IgD-negative memory B cell (primary cell): ENCODE measurements around the gene CALCR. TPM values are rescaled to one million over a fixed set of nuclear protein-coding genes. Genes with fewer than 3 reads are reported as not detected.
A peak's percentile ranks its signal among the peaks of the same experiment; 100 is the strongest.
"Not testable (repeated sequence)": the region's sequence is repeated elsewhere in the genome, so short reads cannot be mapped to it uniquely, and the experiment has no call there.

Experiments
- H3K27ac Mint-ChIP-seq, 3 donors: one replicate each; pipeline ENCODE4 v1.8.0; 2020 to 2022; ENCODE audit warnings: mild to moderate bottlenecking in 3 of 3, mixed read lengths in 3 of 3, moderate library complexity in 1 of 3
- H3K27me3 Mint-ChIP-seq: one replicate; pipeline ENCODE4 v1.8.0; 2021; ENCODE audit warnings: mixed read lengths
- H3K36me3 Mint-ChIP-seq: one replicate; pipeline ENCODE4 v1.8.0; 2020; ENCODE audit warnings: mild to moderate bottlenecking, mixed read lengths
- H3K4me1 Mint-ChIP-seq, 3 donors: one replicate each; pipeline ENCODE4 v1.8.0; 2020 to 2022; ENCODE audit warnings: mixed read lengths in 3 of 3, mild to moderate bottlenecking in 1 of 3
- H3K4me3 Mint-ChIP-seq, 4 donors: one replicate each; pipeline ENCODE4 v1.8.0; 2020 to 2022; ENCODE audit warnings: mild to moderate bottlenecking in 4 of 4, mixed read lengths in 4 of 4, moderate library complexity in 3 of 4
- H3K9me3 Mint-ChIP-seq, 3 donors: one replicate each; pipeline ENCODE4 v1.8.0; 2020 to 2021; ENCODE audit warnings: mixed read lengths in 3 of 3, mild to moderate bottlenecking in 1 of 3
- polyA plus RNA-seq: library from polyadenylated mRNA; unstranded; fragments of 300-500 nt; fragmentation: Illumina TruSeq; gene quantifications from one replicate; pipeline ENCODE4 v1.2.3, GENCODE V29; 2021

The CALCR gene
- polyA plus RNA-seq, result not detected

DNA sequence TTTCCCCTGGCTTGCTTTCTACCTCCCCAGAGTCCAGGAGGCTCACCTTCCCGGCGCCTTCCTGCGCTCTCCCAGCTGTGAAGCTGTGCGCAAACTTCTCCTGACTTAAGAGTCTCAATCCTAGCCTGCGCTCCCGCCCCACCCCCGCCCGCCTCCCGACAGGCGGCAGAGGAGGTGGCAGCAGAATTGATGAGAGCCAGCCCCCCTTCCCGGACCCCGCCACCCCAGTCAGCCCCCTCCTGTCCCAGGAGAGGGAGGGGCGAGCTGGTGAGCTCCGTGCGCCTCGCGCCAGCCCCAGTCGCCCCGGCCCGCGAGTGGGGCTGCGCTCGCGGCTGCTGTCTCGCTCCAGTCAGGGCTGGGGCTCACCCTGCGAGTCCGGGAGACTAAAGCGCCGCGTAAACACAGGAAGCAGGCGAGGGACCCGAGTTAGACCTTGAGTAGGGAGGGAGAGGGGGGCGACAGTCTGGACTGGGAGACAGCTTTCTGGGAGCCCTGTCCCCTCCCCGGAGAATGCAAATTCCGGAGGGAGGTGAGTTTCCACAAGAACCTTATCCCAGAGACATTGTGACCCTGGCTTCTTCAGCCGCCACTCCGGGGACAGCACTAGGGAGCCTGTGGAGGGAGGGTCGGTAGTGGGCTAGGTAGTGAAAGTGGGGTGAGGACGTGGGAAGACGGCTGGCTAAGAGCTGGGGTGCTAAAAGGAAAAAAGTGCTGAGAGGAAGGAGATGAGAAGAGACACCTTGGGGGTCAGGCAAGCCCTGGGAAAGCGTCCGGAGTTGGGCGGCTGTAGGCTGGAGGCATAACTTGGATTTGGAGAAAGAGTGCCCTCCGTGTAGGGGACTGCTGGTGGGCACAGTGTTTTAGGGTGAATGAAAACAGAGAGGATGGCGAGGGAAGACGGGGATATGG is at the start of gene CALCR:
Gene CALCR (minus strand): TSS at position 79 of the 909 bp plus-strand sequence. CDS start 87,743 bp downstream, outside the sequence.
- Mint-ChIP-seq H3K4me1 (peaks cover 0 to 9% (median 2%) of the 10 kb centered on the region in 3 donors), H3K27ac (no peak within 1 kb of the TSS), H3K27me3 (peaks cover 30% of the 10 kb centered on the region), H3K36me3 (no peaks in the 10 kb centered on the region), H3K4me3 (peak within 1 kb of the TSS in 3 of 4 donors; percentile 67 to 79 (median 70)), H3K9me3 (no peaks in the 10 kb centered on the region)

DNA sequence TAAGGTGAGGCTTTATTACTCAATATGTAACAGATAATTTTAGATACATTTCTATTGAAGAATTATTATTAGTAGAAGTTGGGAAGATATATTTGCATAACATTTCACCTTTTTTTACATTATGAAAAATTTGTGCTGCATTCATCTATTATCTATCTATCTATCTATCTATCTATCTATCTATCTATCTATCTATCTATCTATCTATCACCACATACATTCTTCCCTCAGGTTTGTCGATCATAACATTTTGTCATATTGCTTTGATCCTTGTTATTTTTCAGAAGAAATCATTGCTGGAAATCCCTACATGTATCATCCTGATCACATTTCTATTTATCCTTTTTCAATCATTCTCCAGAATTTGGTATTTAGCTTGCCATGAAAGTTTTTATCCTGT is 49.3 kb upstream of the CALCR start:
- peaks cover 0 to 2% (median 0%) of the 10 kb centered on the region in 3 donors for H3K4me1 Mint-ChIP-seq
- H3K27me3 Mint-ChIP-seq, result peaks cover 2% of the 10 kb centered on the region
- H3K4me3 Mint-ChIP-seq, result no peak overlapping the region
- no peak overlapping the region for H3K27ac Mint-ChIP-seq
- H3K9me3 Mint-ChIP-seq, result no peaks in the 10 kb centered on the region
- H3K36me3 Mint-ChIP-seq, result no peaks in the 10 kb centered on the region

DNA sequence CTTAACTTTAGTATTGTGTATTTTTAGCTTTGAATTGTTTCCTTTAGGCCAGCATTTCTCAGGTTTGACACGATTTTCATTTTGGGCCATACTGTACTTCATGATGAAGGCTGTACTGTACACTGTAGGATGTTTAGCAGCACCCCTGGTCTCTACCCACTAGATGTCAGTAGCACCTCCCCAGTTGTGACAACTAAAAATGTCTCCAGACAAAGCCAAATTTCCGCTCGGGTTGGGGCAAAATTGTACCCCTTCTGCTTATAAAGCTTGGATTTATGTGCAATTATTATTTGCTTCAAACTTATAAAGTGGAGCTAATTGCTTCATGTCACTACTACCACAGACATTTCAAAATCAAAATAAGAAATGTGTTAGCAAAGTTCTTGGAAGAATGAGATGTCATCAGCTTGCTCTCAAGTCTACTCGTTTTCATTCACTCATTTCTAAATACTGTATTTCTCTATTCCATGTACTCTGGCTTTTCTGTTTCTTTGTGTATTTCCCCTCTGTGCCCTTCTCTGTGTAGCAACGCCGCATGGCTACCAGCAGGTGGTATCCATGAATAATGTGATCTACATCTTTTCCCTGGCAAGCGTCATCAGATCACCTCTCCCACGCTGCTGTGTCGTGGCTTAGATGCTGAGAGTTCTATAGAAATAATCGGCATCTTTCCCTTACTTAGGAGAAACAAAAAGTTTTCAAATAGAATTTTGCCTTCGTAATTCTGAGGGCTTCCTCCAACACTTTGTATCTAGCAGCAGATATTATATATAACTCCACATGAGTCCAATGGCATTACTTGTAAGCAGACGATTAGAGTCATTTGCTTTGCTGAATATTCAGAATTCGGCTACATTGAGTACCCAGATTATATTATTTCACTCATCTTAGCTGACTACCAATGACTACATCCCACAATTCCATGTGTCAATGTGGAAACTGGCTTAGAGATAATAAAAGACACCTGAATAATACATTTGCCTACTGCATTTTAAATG is 47.8 kb upstream of the CALCR start:
- peaks cover 2% of the 10 kb centered on the region for H3K27me3 Mint-ChIP-seq
- no peaks in the 10 kb centered on the region for H3K9me3 Mint-ChIP-seq
- H3K4me1 Mint-ChIP-seq, result peaks cover 0 to 2% (median 0%) of the 10 kb centered on the region in 3 donors
- no peak overlapping the region for H3K27ac Mint-ChIP-seq
- no peaks in the 10 kb centered on the region for H3K36me3 Mint-ChIP-seq
- no peak overlapping the region for H3K4me3 Mint-ChIP-seq

DNA sequence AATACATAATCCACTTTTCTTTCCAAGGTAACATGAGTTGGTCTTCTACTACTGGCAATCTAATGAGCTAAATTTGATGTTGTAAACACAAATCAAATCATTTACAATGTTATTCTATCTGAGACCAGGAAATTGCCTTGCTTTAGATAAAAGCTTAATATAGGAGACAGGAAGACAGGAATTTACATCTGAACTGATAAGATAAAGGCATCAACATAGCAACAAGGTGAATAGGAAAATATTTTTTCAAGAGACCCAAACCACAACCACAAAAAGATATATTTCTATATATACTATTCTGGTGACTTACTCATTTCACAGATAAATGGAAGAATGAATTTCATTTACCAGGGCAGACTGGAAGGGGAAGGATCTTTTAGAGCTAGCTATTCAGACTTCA is 46.3 kb upstream of the CALCR start:
- no peak overlapping the region for H3K27ac Mint-ChIP-seq
- no peaks in the 10 kb centered on the region for H3K9me3 Mint-ChIP-seq
- peaks cover 0 to 2% (median 0%) of the 10 kb centered on the region in 3 donors for H3K4me1 Mint-ChIP-seq
- H3K36me3 Mint-ChIP-seq, result no peaks in the 10 kb centered on the region
- no peak overlapping the region for H3K4me3 Mint-ChIP-seq
- peaks cover 2% of the 10 kb centered on the region for H3K27me3 Mint-ChIP-seq

DNA sequence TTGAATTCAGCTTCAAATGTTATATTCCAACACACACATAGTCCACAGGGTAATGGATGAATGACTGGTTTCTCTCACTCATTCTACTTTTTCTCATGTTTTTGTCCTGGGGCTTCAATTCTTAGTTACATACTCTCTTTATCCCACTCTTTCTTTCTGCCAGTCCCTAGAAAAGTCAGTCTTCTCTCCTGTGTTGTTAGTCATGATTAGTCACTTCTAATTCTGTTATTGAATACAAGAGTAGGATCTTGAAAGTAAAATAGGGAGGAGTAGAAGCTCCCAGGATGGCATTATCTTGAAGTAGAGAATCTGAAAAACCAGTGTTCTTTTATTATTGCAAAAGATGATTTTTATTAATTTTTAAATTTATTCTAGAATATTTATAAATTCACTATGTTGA is 45.5 kb upstream of the CALCR start:
- Mint-ChIP-seq H3K9me3 (no peaks in the 10 kb centered on the region), H3K4me1 (peaks cover 0 to 2% (median 0%) of the 10 kb centered on the region in 3 donors), H3K27me3 (peaks cover 2% of the 10 kb centered on the region), H3K36me3 (no peaks in the 10 kb centered on the region), H3K4me3 (no peak overlapping the region), H3K27ac (no peak overlapping the region)

DNA sequence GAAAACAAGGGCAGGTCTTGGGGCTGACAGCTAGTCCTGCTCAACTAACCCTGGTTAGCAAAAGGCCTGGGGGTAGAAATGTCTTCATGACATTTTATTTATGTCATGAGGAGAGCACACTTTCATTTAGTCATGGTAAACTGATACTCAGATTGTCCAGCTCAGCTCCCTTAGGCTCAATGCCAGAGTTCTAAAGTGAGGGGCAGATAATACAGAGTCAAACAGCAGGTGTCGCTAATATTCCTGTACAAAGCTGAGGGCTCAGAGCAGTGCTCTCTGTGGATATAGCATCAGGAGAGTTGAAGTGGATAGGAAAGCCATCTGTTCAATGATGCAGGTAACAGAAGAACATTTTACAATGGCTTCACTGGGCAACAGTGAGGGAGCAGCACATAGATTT is 26.8 kb upstream of the CALCR start:
- Mint-ChIP-seq H3K4me1 (no peaks in the 10 kb centered on the region), H3K27ac (no peak overlapping the region)

DNA sequence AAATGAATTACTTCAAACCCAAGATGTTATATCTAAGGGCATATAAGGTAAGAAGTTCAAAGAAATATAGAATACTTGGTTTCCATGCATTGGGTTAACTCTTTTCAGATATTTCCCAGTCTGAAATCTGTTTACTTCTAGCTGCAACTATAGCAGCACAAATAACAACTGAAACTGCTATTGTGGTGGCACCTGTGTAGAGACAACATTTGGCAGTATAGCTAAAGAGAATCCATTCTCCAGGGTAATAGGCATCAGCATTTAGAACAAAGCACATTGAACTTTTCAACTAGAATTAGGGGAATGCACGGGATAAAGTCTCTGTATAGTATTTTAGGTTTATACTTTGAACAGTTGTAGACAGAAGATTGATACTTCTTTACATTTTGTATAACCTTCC is 19.7 kb upstream of the CALCR start:
- no peaks in the 10 kb centered on the region for H3K4me1 Mint-ChIP-seq
- H3K4me3 Mint-ChIP-seq, result no peak overlapping the region
- H3K27ac Mint-ChIP-seq, result no peak overlapping the region
- no peaks in the 10 kb centered on the region for H3K36me3 Mint-ChIP-seq
- H3K9me3 Mint-ChIP-seq, result no peaks in the 10 kb centered on the region
- H3K27me3 Mint-ChIP-seq, result peaks cover 4% of the 10 kb centered on the region

More for the DNA sequence above, 26.8 kb upstream of the CALCR start:
- Mint-ChIP-seq H3K9me3 (no peaks in the 10 kb centered on the region), H3K36me3 (no peaks in the 10 kb centered on the region), H3K4me3 (no peak overlapping the region), H3K27me3 (no peaks in the 10 kb centered on the region)

DNA sequence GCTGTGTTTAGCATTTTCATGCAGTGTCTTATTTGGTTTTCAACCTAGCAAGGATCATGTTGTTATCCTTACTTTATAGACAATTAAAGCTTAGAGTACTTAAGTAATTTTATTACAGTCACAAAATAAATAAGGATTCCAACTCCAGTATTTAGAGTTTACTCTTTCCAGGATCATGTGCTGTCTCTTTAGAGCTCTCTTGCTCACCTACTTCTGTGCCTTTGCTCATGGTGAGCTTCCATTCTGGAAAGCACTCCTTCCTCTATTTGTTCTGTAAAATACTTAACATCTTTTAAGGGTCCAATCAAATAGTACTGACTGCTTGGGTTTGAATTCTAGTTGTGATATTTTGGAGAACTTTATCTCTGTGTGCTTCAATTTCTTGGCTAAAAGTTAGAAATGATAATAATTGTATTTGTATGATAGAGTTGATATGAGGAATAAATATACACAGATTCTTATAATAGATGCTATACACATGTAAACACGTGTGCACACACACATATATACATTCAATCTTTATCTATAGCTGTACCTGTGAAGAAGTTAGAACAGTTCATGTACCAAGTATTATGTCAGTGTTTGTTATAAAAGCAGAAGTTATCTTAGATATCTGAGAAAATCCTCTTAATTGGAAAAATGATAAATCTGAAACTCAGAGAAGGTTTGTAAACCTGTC is 18.2 kb upstream of the CALCR start:
- peaks cover 4% of the 10 kb centered on the region for H3K27me3 Mint-ChIP-seq
- no peaks in the 10 kb centered on the region for H3K36me3 Mint-ChIP-seq
- H3K27ac Mint-ChIP-seq, result no peak overlapping the region
- H3K4me1 Mint-ChIP-seq, result no peaks in the 10 kb centered on the region
- H3K4me3 Mint-ChIP-seq, result no peak overlapping the region
- no peaks in the 10 kb centered on the region for H3K9me3 Mint-ChIP-seq

DNA sequence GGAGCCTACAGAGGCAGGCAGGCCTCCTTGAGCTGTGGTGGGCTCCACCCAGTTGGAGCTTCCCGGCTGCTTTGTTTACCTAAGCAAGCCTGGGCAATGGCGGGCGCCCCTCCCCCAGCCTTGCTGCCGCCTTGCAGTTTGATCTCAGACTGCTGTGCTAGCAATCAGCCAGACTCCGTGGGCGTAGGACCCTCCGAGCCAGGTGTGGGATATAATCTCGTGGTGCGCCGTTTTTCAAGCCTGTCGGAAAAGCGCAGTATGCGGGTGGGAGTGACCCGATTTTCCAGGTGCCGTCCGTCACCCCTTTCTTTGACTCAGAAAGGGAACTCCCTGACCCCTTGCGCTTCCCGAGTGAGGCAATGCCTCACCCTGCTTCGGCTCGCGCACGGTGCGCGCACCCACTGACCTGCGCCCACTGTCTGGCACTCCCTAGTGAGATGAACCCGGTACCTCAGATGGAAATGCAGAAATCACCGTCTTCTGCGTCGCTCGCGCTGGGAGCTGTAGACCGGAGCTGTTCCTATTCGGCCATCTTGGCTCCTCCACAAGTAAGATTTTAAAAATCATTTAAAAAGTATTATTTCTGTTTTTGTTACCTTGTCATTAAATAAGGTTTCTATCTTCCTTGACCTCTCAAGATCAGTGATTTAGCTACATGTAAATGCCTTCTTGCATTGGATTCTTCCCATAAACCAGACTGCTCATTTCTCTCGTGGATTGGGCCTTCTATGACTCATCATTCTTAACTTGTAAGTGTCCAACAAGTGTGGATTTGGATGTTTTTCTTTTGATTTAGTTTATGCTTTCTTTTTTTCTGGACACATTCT is 16.9 kb upstream of the CALCR start:
- not testable (repeated sequence) for H3K27me3 Mint-ChIP-seq, H3K9me3 Mint-ChIP-seq, H3K4me1 Mint-ChIP-seq, H3K4me3 Mint-ChIP-seq, H3K27ac Mint-ChIP-seq, H3K36me3 Mint-ChIP-seq

DNA sequence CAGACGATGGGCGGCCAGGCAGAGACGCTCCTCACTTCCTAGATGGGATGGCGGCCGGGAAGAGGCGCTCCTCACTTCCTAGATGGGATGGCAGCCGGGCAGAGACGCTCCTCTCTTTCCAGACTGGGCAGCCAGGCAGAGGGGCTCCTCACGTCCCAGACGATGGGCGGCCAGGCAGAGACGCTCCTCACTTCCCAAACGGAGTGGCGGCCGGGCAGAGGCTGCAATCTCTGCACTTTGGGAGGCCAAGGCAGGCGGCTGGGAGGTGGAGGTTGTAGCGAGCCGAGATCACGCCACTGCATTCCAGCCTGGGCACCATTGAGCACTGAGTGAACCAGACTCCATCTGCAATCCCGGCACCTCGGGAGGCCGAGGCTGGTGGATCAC is 11.9 kb upstream of the CALCR start:
- not testable (repeated sequence) for H3K4me3 Mint-ChIP-seq, H3K27me3 Mint-ChIP-seq, H3K4me1 Mint-ChIP-seq, H3K27ac Mint-ChIP-seq, H3K9me3 Mint-ChIP-seq, H3K36me3 Mint-ChIP-seq

DNA sequence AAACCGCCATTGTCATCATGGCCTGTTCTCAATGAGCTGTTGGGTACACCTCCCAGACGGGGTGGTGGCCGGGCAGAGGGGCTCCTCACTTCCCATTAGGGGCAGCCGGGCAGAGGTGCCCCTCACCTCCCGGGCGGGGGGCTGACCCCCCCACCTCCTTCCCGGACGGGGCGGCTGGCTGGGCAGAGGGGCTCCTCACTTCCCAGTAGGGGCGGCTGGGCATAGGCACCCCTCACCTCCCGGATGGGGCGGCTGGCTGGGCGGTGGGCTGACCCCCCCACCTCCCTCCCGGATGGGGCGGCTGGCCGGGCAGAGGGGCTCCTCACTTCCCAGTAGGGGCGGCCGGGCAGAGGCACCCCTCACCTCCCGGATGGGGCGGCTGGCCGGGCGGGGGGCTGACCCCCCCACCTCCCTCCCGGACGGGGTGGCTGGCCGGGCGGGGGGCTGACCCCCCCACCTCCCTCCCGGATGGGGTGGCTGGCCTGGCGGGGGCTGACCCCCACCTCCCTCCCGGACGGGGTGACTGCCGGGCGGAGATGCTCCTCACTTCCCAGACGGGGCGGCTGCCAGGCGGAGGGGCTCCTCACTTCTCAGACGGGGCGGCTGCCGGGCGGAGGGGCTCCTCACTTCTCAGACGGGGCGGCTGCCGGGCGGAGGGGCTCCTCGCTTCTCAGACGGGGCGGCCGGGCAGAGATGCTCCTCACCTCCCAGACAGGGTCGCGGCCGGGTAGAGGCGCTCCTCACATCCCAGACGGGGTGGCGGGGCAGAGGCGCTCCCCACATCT is 11.4 kb upstream of the CALCR start:
- not testable (repeated sequence) for H3K4me3 Mint-ChIP-seq, H3K4me1 Mint-ChIP-seq, H3K36me3 Mint-ChIP-seq, H3K27me3 Mint-ChIP-seq, H3K27ac Mint-ChIP-seq, H3K9me3 Mint-ChIP-seq

DNA sequence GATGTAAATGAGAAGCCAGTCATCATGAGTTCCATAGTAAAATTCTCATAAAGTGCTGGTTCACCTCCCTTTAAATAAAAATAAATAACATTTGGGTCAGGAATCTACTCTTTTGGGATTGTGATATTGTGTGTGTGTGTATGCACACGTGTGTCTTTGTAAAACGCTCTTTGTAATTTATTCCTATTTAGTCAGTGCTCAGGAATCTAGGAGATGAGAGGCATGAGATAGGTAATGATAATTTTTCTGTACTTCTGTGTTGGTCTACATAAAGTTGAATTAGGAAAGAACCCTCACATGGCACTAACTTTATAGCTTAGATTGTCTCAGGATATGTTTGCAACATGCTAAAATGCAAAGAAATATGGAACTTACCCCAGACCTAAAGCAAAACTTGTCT is 4.9 kb upstream of the CALCR start:
- no peak overlapping the region for H3K27ac Mint-ChIP-seq
- no peak overlapping the region for H3K4me3 Mint-ChIP-seq
- peaks cover 20% of the 10 kb centered on the region for H3K27me3 Mint-ChIP-seq
- H3K36me3 Mint-ChIP-seq, result no peaks in the 10 kb centered on the region
- peaks cover 0 to 8% (median 0%) of the 10 kb centered on the region in 3 donors for H3K4me1 Mint-ChIP-seq
- no peaks in the 10 kb centered on the region for H3K9me3 Mint-ChIP-seq

DNA sequence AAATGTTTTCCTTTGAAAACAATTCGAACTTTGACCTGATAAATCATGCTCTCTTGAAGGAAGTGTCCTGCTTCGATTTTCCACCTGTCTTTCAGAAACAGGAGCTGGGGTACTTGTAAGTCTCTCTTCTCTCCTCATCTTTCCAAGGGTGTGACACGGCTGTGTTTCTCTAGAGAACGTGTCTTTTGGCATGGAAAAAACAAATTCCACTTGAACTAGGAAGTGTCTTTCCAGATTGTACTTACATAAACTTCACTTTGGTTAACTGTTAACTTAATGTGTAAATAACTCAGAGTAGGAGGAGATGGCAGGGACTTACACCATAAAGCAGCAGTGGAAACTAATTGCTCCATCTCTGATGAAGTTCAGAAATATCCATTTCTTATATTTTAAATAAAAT is 4.2 kb upstream of the CALCR start:
- H3K9me3 Mint-ChIP-seq, result no peaks in the 10 kb centered on the region
- peaks cover 24% of the 10 kb centered on the region for H3K27me3 Mint-ChIP-seq
- no peak overlapping the region for H3K27ac Mint-ChIP-seq
- H3K4me3 Mint-ChIP-seq, result no peak overlapping the region
- H3K36me3 Mint-ChIP-seq, result no peaks in the 10 kb centered on the region
- peaks cover 0 to 9% (median 2%) of the 10 kb centered on the region in 3 donors for H3K4me1 Mint-ChIP-seq
